ENCODE data around the gene MED19. TPM values are rescaled to one million over a fixed set of nuclear protein-coding genes. Genes with fewer than 3 reads are reported as not detected.

MED19 gene
- total RNA-seq (15.2 TPM), polyA plus RNA-seq (ENCODE audit: insufficient read depth, low read depth, low replicate concordance) (26.1 TPM)
- long read RNA-seq, donor 1, transcript MED19-202 (5 exons, 1,203 nt) = major isoform, 6 of 20 reads
- long read RNA-seq, donor 1, transcript MED19-204 (2 exons, 740 nt) = minor isoform, 5 of 20 reads
- long read RNA-seq, donor 1, partial matches to known transcripts = 5 of 20 reads
- long read RNA-seq, donor 1, other reads (novel, unspliced or antisense) = 0 of 20 reads
- long read RNA-seq, donor 2, transcript MED19-202 (5 exons, 1,203 nt) = major isoform, 6 of 212 reads
- long read RNA-seq, donor 2, partial matches to known transcripts = 196 of 212 reads
- long read RNA-seq, donor 2, other reads (novel, unspliced or antisense) = 6 of 212 reads
- long read RNA-seq, donor 3, transcript MED19-202 (5 exons, 1,203 nt) = major isoform, 11 of 25 reads
- long read RNA-seq, donor 3, partial matches to known transcripts = 12 of 25 reads
- long read RNA-seq, donor 3, other reads (novel, unspliced or antisense) = 0 of 25 reads
- long read RNA-seq, donor 4, transcript MED19-202 (5 exons, 1,203 nt) = major isoform, 10 of 11 reads
- long read RNA-seq, donor 4, partial matches to known transcripts = 0 of 11 reads
- long read RNA-seq, donor 4, other reads (novel, unspliced or antisense) = 0 of 11 reads
- long read RNA-seq, donor 5 = 0 reads
- long read RNA-seq, donor 6, transcript MED19-202 (5 exons, 1,203 nt) = major isoform, 13 of 36 reads
- long read RNA-seq, donor 6, partial matches to known transcripts = 18 of 36 reads
- long read RNA-seq, donor 6, other reads (novel, unspliced or antisense) = 0 of 36 reads
- long read RNA-seq, donor 7, transcript MED19-202 (5 exons, 1,203 nt) = major isoform, 9 of 19 reads
- long read RNA-seq, donor 7, partial matches to known transcripts = 6 of 19 reads
- long read RNA-seq, donor 7, other reads (novel, unspliced or antisense) = 3 of 19 reads
- long read RNA-seq, donor 8, transcript MED19-202 (5 exons, 1,203 nt) = major isoform, 9 of 30 reads
- long read RNA-seq, donor 8, partial matches to known transcripts = 17 of 30 reads
- long read RNA-seq, donor 8, other reads (novel, unspliced or antisense) = 0 of 30 reads
- long read RNA-seq, donor 9, partial matches to known transcripts = 0 of 7 reads
- long read RNA-seq, donor 9, other reads (novel, unspliced or antisense) = 0 of 7 reads
- long read RNA-seq, donor 10, partial matches to known transcripts = 153 of 512 reads
- long read RNA-seq, donor 10, other reads (novel, unspliced or antisense) = 353 of 512 reads

DNA sequence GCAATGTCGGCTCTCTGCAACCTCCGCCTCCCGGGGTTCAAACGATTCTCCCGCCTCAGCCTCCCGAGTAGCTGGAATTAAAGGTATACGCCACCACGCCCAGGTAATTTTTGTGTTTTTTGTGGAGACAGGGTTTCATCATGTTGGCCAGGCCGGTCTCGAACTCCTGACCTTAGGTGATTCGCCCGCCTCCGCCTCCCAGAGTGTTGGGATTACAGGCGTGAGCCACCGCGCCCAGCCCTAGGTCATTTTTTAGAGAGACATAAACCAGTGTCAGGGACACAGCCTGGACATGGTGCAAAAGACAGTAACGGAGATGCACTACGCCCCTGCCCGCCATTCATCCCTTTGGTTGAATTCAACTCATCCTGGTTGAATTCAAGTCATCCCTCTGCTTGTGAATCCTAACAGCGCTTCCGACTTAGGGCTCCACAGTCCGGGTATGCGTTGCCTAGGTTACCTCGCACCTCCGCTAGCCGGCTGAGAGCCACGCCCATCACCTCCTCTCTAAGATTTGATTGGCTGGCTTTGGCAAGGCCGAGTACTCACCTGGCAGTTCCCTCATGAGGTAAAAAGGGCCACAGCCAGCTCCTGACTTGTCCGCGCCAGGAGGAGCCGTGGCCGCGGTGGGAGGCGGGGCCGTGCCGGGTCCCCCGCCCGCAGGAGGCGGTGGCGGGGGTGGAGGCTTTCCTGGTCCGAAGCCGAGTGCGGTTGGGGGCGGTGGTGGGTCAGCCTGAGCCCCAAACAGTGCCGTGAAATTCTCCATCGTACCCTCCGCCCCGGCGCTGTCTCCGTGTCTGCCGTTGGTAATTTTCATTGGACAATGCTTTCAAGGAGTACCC lies at the start of gene MED19:
MED19 (minus strand) TSS at position 802 of the 842 bp plus-strand sequence; CDS start at position 766, 36 bp downstream.
- H3K36me3 ChIP-seq (ENCODE audit: control insufficient read depth in 2 of 3, insufficient read depth in 3 of 3, low read length in 3 of 3) = no peaks in the 10 kb centered on the region
- H3K27ac ChIP-seq (ENCODE audit: low read depth in 2 of 2, low read length in 2 of 2) = peak within 1 kb of the TSS; percentile 56 to 90
- intact Hi-C loops (cut with DNase I) = no loop called here
- peak within 1 kb of the TSS; percentile 83 to 100 (median 99) for H3K4me3 ChIP-seq (ENCODE audit: low read length in 3 of 3)
- TF ChIP-seq, protein P1, sequence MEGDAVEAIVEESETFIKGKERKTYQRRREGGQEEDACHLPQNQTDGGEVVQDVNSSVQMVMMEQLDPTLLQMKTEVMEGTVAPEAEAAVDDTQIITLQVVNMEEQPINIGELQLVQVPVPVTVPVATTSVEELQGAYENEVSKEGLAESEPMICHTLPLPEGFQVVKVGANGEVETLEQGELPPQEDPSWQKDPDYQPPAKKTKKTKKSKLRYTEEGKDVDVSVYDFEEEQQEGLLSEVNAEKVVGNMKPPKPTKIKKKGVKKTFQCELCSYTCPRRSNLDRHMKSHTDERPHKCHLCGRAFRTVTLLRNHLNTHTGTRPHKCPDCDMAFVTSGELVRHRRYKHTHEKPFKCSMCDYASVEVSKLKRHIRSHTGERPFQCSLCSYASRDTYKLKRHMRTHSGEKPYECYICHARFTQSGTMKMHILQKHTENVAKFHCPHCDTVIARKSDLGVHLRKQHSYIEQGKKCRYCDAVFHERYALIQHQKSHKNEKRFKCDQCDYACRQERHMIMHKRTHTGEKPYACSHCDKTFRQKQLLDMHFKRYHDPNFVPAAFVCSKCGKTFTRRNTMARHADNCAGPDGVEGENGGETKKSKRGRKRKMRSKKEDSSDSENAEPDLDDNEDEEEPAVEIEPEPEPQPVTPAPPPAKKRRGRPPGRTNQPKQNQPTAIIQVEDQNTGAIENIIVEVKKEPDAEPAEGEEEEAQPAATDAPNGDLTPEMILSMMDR (IDR thresholded peaks at IDR 0.05; ENCODE audit: borderline replicate concordance, extremely low read depth, insufficient read depth) = no peak
- FAIRE-seq = no peak
- no peaks in the 10 kb centered on the region for H3K27me3 ChIP-seq (ENCODE audit: control insufficient read depth, insufficient read depth, low read length)
- DNase-seq = peak; percentile 91 to 96 (median 94)
- no peaks in the 10 kb centered on the region for H3K9me3 ChIP-seq (ENCODE audit: control insufficient read depth in 2 of 3, insufficient read depth in 1 of 3, low read length in 3 of 3)
- peak within 1 kb of the TSS; percentile 62 to 100 (median 95) for H3K9ac ChIP-seq (ENCODE audit: low read length in 3 of 3)
- peaks cover 0 to 17% (median 4%) of the 10 kb centered on the region in 3 donors for H3K4me1 ChIP-seq (ENCODE audit: control insufficient read depth in 2 of 3, insufficient read depth in 2 of 3, low read depth in 1 of 3, low read length in 3 of 3)

GRCh38 chr11:57758174-57758573 lies 46.2 kb upstream of the MED19 start:
- Histone ChIP-seq H3K9ac (ENCODE audit: low read length in 3 of 3) (no peak overlapping the region), H3K36me3 (ENCODE audit: control insufficient read depth in 2 of 3, insufficient read depth in 3 of 3, low read length in 3 of 3) (no peaks in the 10 kb centered on the region), H3K27ac (ENCODE audit: low read depth in 2 of 2, low read length in 2 of 2) (no peak overlapping the region), H3K4me1 (ENCODE audit: control insufficient read depth in 2 of 3, insufficient read depth in 2 of 3, low read depth in 1 of 3, low read length in 3 of 3) (no peaks in the 10 kb centered on the region), H3K27me3 (ENCODE audit: control insufficient read depth, insufficient read depth, low read length) (no peaks in the 10 kb centered on the region), H3K9me3 (ENCODE audit: control insufficient read depth in 2 of 3, insufficient read depth in 1 of 3, low read length in 3 of 3) (no peaks in the 10 kb centered on the region), H3K4me3 (ENCODE audit: low read length in 3 of 3) (no peak overlapping the region)
- FAIRE-seq (no peak), DNase-seq (no peak)
- intact Hi-C loops (cut with DNase I) = loop anchor here (5.0 kb wide), 1 partner anchor 39 kb away; no protein-coding TSS in a partner anchor
- TF ChIP-seq, protein P1 (IDR thresholded peaks at IDR 0.05; ENCODE audit: borderline replicate concordance, extremely low read depth, insufficient read depth) = no peak

DNA sequence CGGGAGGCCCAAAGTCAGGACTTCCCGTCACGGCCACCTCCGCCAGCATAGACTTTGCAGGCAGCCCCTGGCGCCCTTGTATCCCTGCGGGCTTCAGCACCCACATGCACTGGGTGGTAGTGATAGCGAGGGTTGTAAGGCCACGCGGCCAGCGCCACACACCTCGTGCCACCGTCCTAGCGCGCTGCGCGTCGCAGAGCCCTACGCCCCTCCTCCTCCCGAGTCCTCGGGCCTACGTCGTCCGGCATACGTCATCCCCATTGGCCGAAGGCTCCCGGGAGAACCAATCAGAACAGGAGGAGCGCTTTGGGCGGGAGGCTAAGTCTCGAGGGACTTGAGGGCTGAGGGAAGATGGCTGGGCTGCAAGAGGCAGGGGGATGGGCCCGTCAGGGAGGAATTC lies 40.9 kb upstream of the MED19 start:
- FAIRE-seq (no peak), DNase-seq (no peak)
- Histone ChIP-seq H3K9me3 (ENCODE audit: control insufficient read depth in 2 of 3, insufficient read depth in 1 of 3, low read length in 3 of 3) (no peaks in the 10 kb centered on the region), H3K4me1 (ENCODE audit: control insufficient read depth in 2 of 3, insufficient read depth in 2 of 3, low read depth in 1 of 3, low read length in 3 of 3) (no peaks in the 10 kb centered on the region), H3K9ac (ENCODE audit: low read length in 3 of 3) (no peak overlapping the region), H3K27me3 (ENCODE audit: control insufficient read depth, insufficient read depth, low read length) (no peaks in the 10 kb centered on the region), H3K4me3 (ENCODE audit: low read length in 3 of 3) (no peak overlapping the region), H3K36me3 (ENCODE audit: control insufficient read depth in 2 of 3, insufficient read depth in 3 of 3, low read length in 3 of 3) (no peaks in the 10 kb centered on the region), H3K27ac (ENCODE audit: low read depth in 2 of 2, low read length in 2 of 2) (no peak overlapping the region)
- TF ChIP-seq, protein P1 (IDR thresholded peaks at IDR 0.05; ENCODE audit: borderline replicate concordance, extremely low read depth, insufficient read depth) = no peak
- intact Hi-C loops (cut with DNase I) = no loop called here

Data from kidney (tissue), 22 donors.